Naive thymus-derived CD4-positive, alpha-beta T cell (primary cell): ENCODE data around the gene FAM136A. TPM values are rescaled to one million over a fixed set of nuclear protein-coding genes. Genes with fewer than 3 reads are reported as not detected.
"Not testable (repeated sequence)": the region's sequence is repeated elsewhere in the genome, so short reads cannot be mapped to it uniquely, and the experiment has no call there.

ENCODE experiments used
- ATAC-seq: fragments of 150-1000 bp; cut with Tn5 transposase; 2 replicates; pipeline ENCODE4 v1.10.0; 2021; ENCODE audit warnings: mild to moderate bottlenecking, moderate library complexity
- CTCF ChIA-PET: fragments of 350-600 bp; sonication (Branson Sonifier 250); formaldehyde crosslinking; loops from one replicate; lab custom pipeline; 2021; ENCODE audit warnings: antibody characterized with exemption; lab: Charles Lee
- POLR2A ChIA-PET: fragments of 350-600 bp; sonication (Branson Sonifier 250); formaldehyde crosslinking; loops from one replicate; lab custom pipeline; 2021; ENCODE audit warnings: antibody characterized with exemption, inconsistent platforms; lab: Charles Lee
- DNase-seq, 9 donors: peaks; one replicate each; pipeline versions ENCODE4 v3.0.0 to v3.0.0-alpha.2; 2020 to 2022; ENCODE audit warnings: mixed read lengths in 1 of 9
- H3K27ac ChIP-seq: one replicate; pipeline ENCODE4 v1.7.0; 2013; ENCODE audit warnings: mild to moderate bottlenecking, low read depth, low read length, moderate library complexity
- H3K27me3 ChIP-seq, 2 donors: one replicate each; pipeline ENCODE4 v1.7.0; 2013; ENCODE audit warnings: low read length in 2 of 2, mild to moderate bottlenecking in 2 of 2, moderate library complexity in 2 of 2; ENCODE audit not compliant: control insufficient read depth in 2 of 2, insufficient read depth in 2 of 2
- H3K36me3 ChIP-seq, 3 experiments: 1 replicate in 2 of 3; 2 replicates in 1 of 3; pipeline ENCODE4 v1.7.0; 2013; ENCODE audit warnings: low read length in 3 of 3, mild to moderate bottlenecking in 3 of 3, moderate library complexity in 1 of 3; ENCODE audit not compliant: insufficient read depth in 3 of 3, control insufficient read depth in 2 of 3
- H3K4me1 ChIP-seq, 2 donors: one replicate each; pipeline ENCODE4 v1.7.0; 2013; ENCODE audit warnings: low read length in 2 of 2, mild to moderate bottlenecking in 2 of 2, moderate library complexity in 1 of 2; ENCODE audit not compliant: control insufficient read depth in 2 of 2, insufficient read depth in 2 of 2
- H3K4me3 ChIP-seq: 2 replicates; pipeline ENCODE4 v1.7.0; 2013; ENCODE audit warnings: mild to moderate bottlenecking, low read length
- H3K9me3 ChIP-seq, 3 experiments: 1 replicate in 2 of 3; 2 replicates in 1 of 3; pipeline ENCODE4 v1.7.0; 2013; ENCODE audit warnings: low read length in 3 of 3; ENCODE audit not compliant: control insufficient read depth in 2 of 3
- H3K27ac Mint-ChIP-seq, 9 donors: one replicate each; pipeline ENCODE4 v1.8.0; 2020 to 2022; ENCODE audit warnings: mixed read lengths in 9 of 9, mild to moderate bottlenecking in 8 of 9, moderate library complexity in 5 of 9, inconsistent platforms in 2 of 9
- H3K27me3 Mint-ChIP-seq, 5 donors: one replicate each; pipeline ENCODE4 v1.8.0; 2021 to 2022; ENCODE audit warnings: mixed read lengths in 5 of 5, mild to moderate bottlenecking in 1 of 5
- H3K36me3 Mint-ChIP-seq, 5 donors: one replicate each; pipeline ENCODE4 v1.8.0; 2020 to 2022; ENCODE audit warnings: mixed read lengths in 5 of 5, mild to moderate bottlenecking in 3 of 5, inconsistent platforms in 1 of 5
- H3K4me1 Mint-ChIP-seq, 7 donors: one replicate each; pipeline ENCODE4 v1.8.0; 2020 to 2022; ENCODE audit warnings: mixed read lengths in 7 of 7, mild to moderate bottlenecking in 3 of 7, inconsistent platforms in 1 of 7
- H3K4me3 Mint-ChIP-seq, 10 donors: one replicate each; pipeline ENCODE4 v1.8.0; 2020 to 2022; ENCODE audit warnings: mild to moderate bottlenecking in 10 of 10, mixed read lengths in 10 of 10, moderate library complexity in 6 of 10, inconsistent platforms in 2 of 10
- H3K9me3 Mint-ChIP-seq, 11 donors: one replicate each; pipeline ENCODE4 v1.8.0; 2020 to 2022; ENCODE audit warnings: mixed read lengths in 11 of 11, mild to moderate bottlenecking in 4 of 11, inconsistent platforms in 1 of 11, moderate library complexity in 1 of 11
- intact Hi-C, 2 donors: fragments of 100-400 bp; cut with micrococcal nuclease; formaldehyde crosslinking; loops; one replicate each; pipeline ENCODE4 v1.15.1; 2023
- polyA plus RNA-seq, 2 donors: library from polyadenylated mRNA; unstranded; fragments of 300-500 nt; fragmentation: Illumina TruSeq; gene quantifications; one replicate each; pipeline ENCODE4 v1.2.3, GENCODE V29; 2021
- total RNA-seq, 6 experiments: library from RNA in 5 of 6; stranded (reverse) in 5 of 6; gene quantifications; 1 replicate in 5 of 6; 2 replicates in 1 of 6; pipeline ENCODE4 v1.2.3 and lab custom pipeline; 2021 to 2026

Gene FAM136A
- total and polyA plus RNA-seq, 7 experiments from 2014 or later: 16.2 to 40.9 (median 30.6) TPM

DNA sequence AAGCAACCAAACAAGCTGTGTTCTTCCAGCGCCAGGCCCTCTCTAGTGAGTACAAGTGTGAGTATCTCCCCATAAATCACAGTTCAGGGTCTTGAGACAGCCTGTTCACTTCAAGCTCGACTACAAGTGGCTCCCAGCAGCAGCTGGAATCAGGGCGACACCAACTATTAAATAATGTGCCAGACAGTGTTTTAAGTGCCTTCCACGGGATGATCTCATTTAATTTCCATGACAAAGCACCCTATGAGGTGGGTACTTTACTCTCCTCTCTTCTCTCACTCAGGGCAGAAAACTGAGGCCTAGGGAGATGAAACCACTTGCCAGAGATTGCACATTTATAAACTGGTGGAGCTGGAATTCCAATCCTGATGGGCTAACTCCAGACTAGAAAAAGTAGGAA, 2.6 kb upstream of the FAM136A start:
- Histone ChIP-seq H3K27me3 (no peaks in the 10 kb centered on the region), H3K4me3 (no peak overlapping the region), H3K27ac (no peak overlapping the region), H3K36me3 (peaks cover 0 to 4% (median 0%) of the 10 kb centered on the region in 3 experiments), H3K4me1 (peaks cover 6 to 7% of the 10 kb centered on the region in 2 donors), H3K9me3 (no peaks in the 10 kb centered on the region)
- H3K4me1 Mint-ChIP-seq: peaks cover 7 to 21% (median 18%) of the 10 kb centered on the region in 7 donors
- ChIA-PET POLR2A (interaction anchor here (0.9 to 4.6 kb wide), 4 partner anchors 11 to 720 kb away, joined by 3 to 26 read pairs (median 3); partner anchors contain the start of gene SNRPG), CTCF (interaction anchor here (0.7 to 6.5 kb wide), 28 partner anchors 11 to 643 kb away, joined by 3 to 106 read pairs (median 4); partner anchors contain the start of genes MXD1 and SNRPG)
- H3K27me3 Mint-ChIP-seq: peaks cover 0 to 3% (median 0%) of the 10 kb centered on the region in 5 donors
- no peak overlapping the region for H3K27ac Mint-ChIP-seq
- peaks cover 0 to 3% (median 0%) of the 10 kb centered on the region in 5 donors for H3K36me3 Mint-ChIP-seq
- ATAC-seq (no peak), DNase-seq (no peak)
- peaks cover 0 to 2% (median 0%) of the 10 kb centered on the region in 11 donors for H3K9me3 Mint-ChIP-seq
- H3K4me3 Mint-ChIP-seq: no peak overlapping the region
- intact Hi-C loops: loop anchor here (1.0 to 10.0 kb wide), 18 partner anchors 37 to 923 kb away; partner anchors contain the start of genes ADD2 (in 1 of the 2), MCEE (in 1 of the 2), MPHOSPH10 (in 1 of the 2) and NFU1 (in 1 of the 2)

DNA sequence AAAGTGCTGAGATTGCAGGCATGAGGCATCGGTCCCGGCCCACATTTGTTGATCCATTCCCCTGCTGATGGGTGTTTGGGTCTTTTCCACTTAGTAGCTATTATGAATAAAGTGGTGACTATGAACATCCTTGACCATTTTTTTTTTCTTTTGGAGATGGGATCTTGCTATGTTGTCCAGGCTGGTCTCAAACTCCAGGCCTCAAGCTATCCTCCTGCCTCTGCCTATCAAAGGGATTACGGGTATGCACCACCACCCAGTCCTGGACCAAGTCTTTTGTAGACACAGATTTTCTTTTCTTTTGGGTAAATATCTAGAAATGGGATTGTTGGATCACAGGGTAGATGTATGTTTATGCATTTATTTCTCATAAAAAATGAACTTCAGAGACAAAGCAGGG, 1.3 kb upstream of the FAM136A start:
- Histone ChIP-seq H3K4me1 (peaks cover 6 to 7% of the 10 kb centered on the region in 2 donors), H3K27me3 (no peaks in the 10 kb centered on the region), H3K4me3 (no peak overlapping the region), H3K27ac (no peak overlapping the region), H3K36me3 (peaks cover 0 to 16% (median 0%) of the 10 kb centered on the region in 3 experiments), H3K9me3 (no peaks in the 10 kb centered on the region)
- Mint-ChIP-seq H3K4me1 (peaks cover 10 to 30% (median 27%) of the 10 kb centered on the region in 7 donors), H3K27ac (peak overlapping the region in 2 of 9 donors; percentile 43 to 50), H3K27me3 (no peaks in the 10 kb centered on the region), H3K9me3 (peaks cover 0 to 2% (median 0%) of the 10 kb centered on the region in 11 donors), H3K36me3 (peaks cover 5 to 13% (median 8%) of the 10 kb centered on the region in 5 donors), H3K4me3 (no peak overlapping the region)
- no peak for DNase-seq
- POLR2A ChIA-PET: interaction anchor here (0.9 to 4.6 kb wide), 7 partner anchors 10 to 645 kb away, joined by 3 to 26 read pairs (median 3); partner anchors contain the start of genes C2orf42, MXD1, PCYOX1 and SNRPG
- CTCF ChIA-PET: interaction anchor here (0.6 to 6.5 kb wide), 24 partner anchors 9 to 699 kb away, joined by 3 to 106 read pairs (median 5); partner anchors contain the start of genes MXD1 and SNRPG
- intact Hi-C loops: loop anchor here (5.0 to 10.0 kb wide), 10 partner anchors 231 to 924 kb away; partner anchors contain the start of genes ADD2 (in 1 of the 2), MCEE (in 1 of the 2), MPHOSPH10 (in 1 of the 2) and NFU1 (in 1 of the 2)
- no peak for ATAC-seq

DNA sequence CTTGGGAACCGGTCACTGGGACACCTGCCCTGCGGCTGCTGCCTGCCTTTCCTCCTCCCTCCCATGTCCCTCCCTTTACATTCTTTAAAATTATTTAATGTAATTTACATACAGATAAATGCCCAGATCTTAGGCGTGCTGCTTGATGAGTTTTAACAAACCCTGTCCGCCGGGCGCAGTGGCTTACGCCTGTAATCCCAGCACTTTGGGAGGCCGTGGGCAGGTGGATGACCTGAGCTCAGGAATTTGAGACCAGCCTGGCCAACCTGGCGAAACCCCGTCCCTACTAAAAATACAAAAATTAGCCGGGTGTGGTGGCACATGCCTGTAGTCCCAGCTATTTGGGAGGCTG, 304 bp upstream of the FAM136A start:
- not testable (repeated sequence) for H3K9me3 Mint-ChIP-seq, DNase-seq, H3K9me3 ChIP-seq, H3K27me3 ChIP-seq, ATAC-seq, H3K27me3 Mint-ChIP-seq, H3K4me1 ChIP-seq
- peak overlapping the region; percentile 83 for H3K4me3 ChIP-seq
- ChIA-PET CTCF (interaction anchor here (0.6 to 6.5 kb wide), 12 partner anchors 9 to 741 kb away, joined by 3 to 106 read pairs (median 9); partner anchors contain the start of genes MXD1, PCYOX1 and SNRPG), POLR2A (interaction anchor here (0.6 to 4.6 kb wide), 8 partner anchors 9 to 409 kb away, joined by 3 to 26 read pairs (median 4); partner anchors contain the start of genes C2orf42, MXD1, SNRNP27 and SNRPG)
- peak overlapping the region in 3 of 9 donors; percentile 67 to 89 (median 87) for H3K27ac Mint-ChIP-seq
- peaks cover 5 to 16% (median 10%) of the 10 kb centered on the region in 5 donors for H3K36me3 Mint-ChIP-seq
- H3K36me3 ChIP-seq: peaks cover 0 to 22% (median 0%) of the 10 kb centered on the region in 3 experiments
- H3K4me3 Mint-ChIP-seq: peak overlapping the region in 9 of 10 donors; percentile 87 to 97 (median 92)
- H3K4me1 Mint-ChIP-seq: peaks cover 10 to 34% (median 27%) of the 10 kb centered on the region in 7 donors
- intact Hi-C loops: loop anchor here (1.0 to 10.0 kb wide), 17 partner anchors 45 to 925 kb away; partner anchors contain the start of genes TIA1 (in 2 of the 2), ADD2 (in 1 of the 2), MCEE (in 1 of the 2) and MPHOSPH10 (in 1 of the 2)
- H3K27ac ChIP-seq: peak overlapping the region; percentile 81

DNA sequence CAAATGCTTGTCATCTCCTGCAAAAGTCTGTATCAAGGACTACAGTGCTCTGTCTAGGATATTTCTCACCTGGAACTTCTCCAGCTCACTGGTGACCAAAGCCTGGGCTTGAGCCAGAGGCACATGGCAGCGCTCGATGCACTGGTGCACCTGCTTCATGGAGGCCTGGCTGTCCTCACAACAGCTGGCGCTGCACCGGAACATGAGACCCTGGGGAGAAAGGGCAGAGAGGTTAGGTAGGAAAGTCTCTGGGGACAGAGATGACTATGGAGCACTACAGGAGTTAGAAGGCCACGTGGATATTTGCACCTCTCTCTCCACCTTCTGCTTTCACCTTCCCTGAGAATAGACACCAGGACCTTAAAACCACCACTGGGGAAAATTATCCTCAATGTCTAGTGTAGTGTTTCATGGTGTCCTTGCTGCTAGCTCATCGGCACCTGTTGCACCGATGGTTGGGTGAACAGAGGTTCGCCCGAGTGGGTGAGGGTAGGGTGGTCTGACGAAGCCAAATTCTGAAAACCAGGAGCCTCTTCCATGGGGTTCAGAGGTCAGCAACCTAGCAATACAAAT, 1.0 kb downstream of the FAM136A start:
- Histone ChIP-seq H3K4me1 (peaks cover 6 to 7% of the 10 kb centered on the region in 2 donors), H3K4me3 (peak overlapping the region; percentile 83), H3K9me3 (no peaks in the 10 kb centered on the region), H3K36me3 (peaks cover 0 to 23% (median 0%) of the 10 kb centered on the region in 3 experiments), H3K27me3 (no peaks in the 10 kb centered on the region), H3K27ac (peak overlapping the region; percentile 81)
- H3K4me1 Mint-ChIP-seq: peaks cover 10 to 43% (median 27%) of the 10 kb centered on the region in 7 donors
- H3K9me3 Mint-ChIP-seq: peaks cover 0 to 2% (median 0%) of the 10 kb centered on the region in 11 donors
- no peak for ATAC-seq
- DNase-seq: no peak
- H3K27me3 Mint-ChIP-seq: no peaks in the 10 kb centered on the region
- H3K36me3 Mint-ChIP-seq: peaks cover 5 to 22% (median 11%) of the 10 kb centered on the region in 5 donors
- H3K27ac Mint-ChIP-seq: peak overlapping the region; percentile 84 to 94 (median 90)
- POLR2A ChIA-PET: interaction anchor here (0.6 to 4.6 kb wide), 5 partner anchors 8 to 407 kb away, joined by 3 to 26 read pairs (median 3); partner anchors contain the start of genes C2orf42, MXD1, SNRNP27 and SNRPG
- CTCF ChIA-PET: interaction anchor here (0.6 to 6.5 kb wide), 5 partner anchors 43 to 388 kb away, joined by 3 to 106 read pairs (median 8); partner anchors contain the start of genes MXD1 and PCYOX1
- peak overlapping the region; percentile 87 to 97 (median 92) for H3K4me3 Mint-ChIP-seq
- intact Hi-C loops: loop anchor here (1.0 to 10.0 kb wide), 13 partner anchors 8 to 926 kb away; partner anchors contain the start of genes SNRPG (in 2 of the 2), ADD2 (in 1 of the 2), C2orf42 (in 1 of the 2) and MCEE (in 1 of the 2)

DNA sequence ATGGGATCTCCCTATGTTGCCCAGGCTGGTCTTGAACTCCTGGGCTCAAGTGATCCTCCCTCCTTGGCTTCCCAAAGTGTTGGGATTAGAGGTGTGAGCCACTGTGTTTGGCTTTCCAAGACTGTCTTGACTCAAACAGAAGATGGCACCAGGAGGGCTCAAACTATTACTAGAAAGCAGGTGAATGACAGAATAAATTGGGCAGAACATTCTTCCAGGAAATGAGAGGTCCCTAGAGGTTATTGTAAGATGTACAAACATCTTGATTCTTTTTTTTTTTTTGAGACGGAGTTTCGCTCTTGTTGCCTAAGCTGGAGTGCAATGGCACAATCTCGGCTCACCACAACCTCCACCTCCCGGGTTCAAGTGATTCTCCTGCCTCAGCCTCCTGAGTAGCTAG, 4.0 kb downstream of the FAM136A start:
- Mint-ChIP-seq H3K4me1 (peaks cover 0 to 45% (median 22%) of the 10 kb centered on the region in 7 donors), H3K36me3 (peaks cover 8 to 24% (median 11%) of the 10 kb centered on the region in 5 donors), H3K27ac (peak overlapping the region in 1 of 9 donors; percentile 4)
- DNase-seq, H3K4me3 Mint-ChIP-seq, H3K9me3 Mint-ChIP-seq, H3K27me3 ChIP-seq, H3K27ac ChIP-seq, ATAC-seq, H3K27me3 Mint-ChIP-seq, CTCF ChIA-PET, H3K4me1 ChIP-seq, H3K9me3 ChIP-seq, H3K4me3 ChIP-seq: not testable (repeated sequence)
- POLR2A ChIA-PET: interaction anchor here (0.6 kb wide), 1 partner anchor 553 kb away, joined by 4 read pairs; no protein-coding TSS in a partner anchor
- intact Hi-C loops: loop anchor here in 1 of 2 donors (10.0 kb wide), 1 partner anchor 767 kb away; the partner anchor contains the start of gene NAGK
- peaks cover 0 to 23% (median 0%) of the 10 kb centered on the region in 3 experiments for H3K36me3 ChIP-seq
